GM19193 (cell line): ENCODE data around the gene PRPH2.

ENCODE experiments used
- POLR2A ChIP-seq: IDR thresholded peaks from 4 replicates; pipeline ENCODE4 v1.6.1; 2011; ENCODE audit not compliant: insufficient read depth, insufficient read length; ENCODE audit errors: extremely low read depth

PRPH2 gene

GRCh38 chr6:42690151-42690702, 32.2 kb downstream of the PRPH2 start:
- no peak for TF ChIP-seq POLR2A

- no peak for TF ChIP-seq POLR2A
These were observed 33.0 kb downstream of the PRPH2 start for GRCh38 chr6:42689371-42689770.

- TF ChIP-seq POLR2A = no peak
These were observed 34.1 kb downstream of the PRPH2 start for GRCh38 chr6:42688281-42688680.

GRCh38 chr6:42679358-42679757, 43.0 kb downstream of the PRPH2 start:
- TF ChIP-seq POLR2A = no peak

- TF ChIP-seq POLR2A = no peak
These were observed 47.6 kb downstream of the PRPH2 start for GRCh38 chr6:42674780-42675179.

GRCh38 chr6:42664718-42665117, 57.7 kb downstream of the PRPH2 start:
- no peak for TF ChIP-seq POLR2A

GRCh38 chr6:42661540-42662153, 60.8 kb downstream of the PRPH2 start:
- no peak for TF ChIP-seq POLR2A

GRCh38 chr6:42659806-42660205, 62.6 kb downstream of the PRPH2 start:
- no peak for TF ChIP-seq POLR2A

GRCh38 chr6:42653851-42654250, 68.5 kb downstream of the PRPH2 start:
- TF ChIP-seq POLR2A = no peak

GRCh38 chr6:42652024-42652746, 70.2 kb downstream of the PRPH2 start:
- no peak for TF ChIP-seq POLR2A
